ENCODE data around the gene ZNF385B. TPM values are rescaled to one million over a fixed set of nuclear protein-coding genes. Genes with fewer than 3 reads are reported as not detected.

ZNF385B gene
- total RNA-seq, 1 donor from 2014 or later, result 1.2 TPM

- DNase-seq (ENCODE audit: low read depth), result no peak
Observed at GRCh38 chr2:179686069-179686468, 175.3 kb downstream of the ZNF385B start.

DNA sequence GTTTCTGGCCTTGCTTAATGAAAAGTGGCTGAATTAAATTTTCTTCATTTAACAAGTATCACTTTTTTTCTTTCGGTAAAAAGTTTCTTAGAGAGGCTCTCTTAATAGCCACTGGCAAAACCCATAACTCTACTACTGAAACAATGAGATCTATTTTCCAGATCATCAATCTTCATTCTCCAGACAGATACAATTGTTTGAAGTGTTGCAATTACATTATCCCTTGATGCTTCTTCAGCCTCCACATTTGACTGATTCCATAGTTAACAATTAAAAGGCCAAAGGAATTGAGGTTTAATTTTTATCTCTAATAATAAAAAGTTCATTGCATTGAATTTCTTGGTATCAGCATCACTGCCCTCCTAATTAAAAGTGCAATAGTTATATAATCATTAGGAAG lies 176.3 kb downstream of the ZNF385B start:
- no peak for DNase-seq (ENCODE audit: low read depth)

GRCh38 chr2:179682756-179683155 lies 178.7 kb downstream of the ZNF385B start:
- no peak for DNase-seq (ENCODE audit: low read depth)

DNA sequence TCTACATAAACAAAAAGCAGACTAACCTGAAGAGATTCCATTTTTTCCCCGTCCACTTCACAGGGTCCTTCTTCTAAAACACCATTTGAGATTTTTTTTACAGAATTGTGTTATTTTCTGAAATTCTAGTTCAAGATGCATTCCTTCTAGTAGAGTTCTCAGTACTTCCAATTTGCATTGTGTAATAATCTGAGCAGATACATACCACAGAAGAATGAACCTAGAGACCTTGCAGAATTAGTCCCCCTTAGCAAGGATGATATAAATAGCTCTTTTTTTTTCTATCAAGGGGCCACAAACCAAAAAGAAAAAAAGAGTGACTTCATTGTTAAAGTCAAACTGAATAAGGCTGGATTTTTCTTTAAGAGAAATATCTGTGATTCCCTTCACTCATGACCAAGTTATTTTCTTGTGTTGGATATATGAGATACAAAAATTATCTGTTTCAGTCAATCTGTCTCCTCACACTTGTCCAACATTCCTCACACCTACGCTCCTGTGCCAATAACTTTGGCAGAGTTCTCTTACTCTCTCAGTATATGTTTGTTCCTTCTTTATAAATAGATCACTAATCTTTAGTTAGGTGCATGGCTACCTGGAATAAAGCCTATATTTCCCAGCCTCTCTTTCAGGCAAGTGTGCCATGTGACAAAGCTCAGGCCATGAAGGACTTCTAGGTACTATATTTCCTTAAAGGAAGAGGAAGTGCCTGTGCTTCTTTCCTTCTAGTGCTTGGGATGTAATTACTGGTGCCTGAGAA lies 183.5 kb downstream of the ZNF385B start:
- DNase-seq (ENCODE audit: low read depth), result no peak

DNA sequence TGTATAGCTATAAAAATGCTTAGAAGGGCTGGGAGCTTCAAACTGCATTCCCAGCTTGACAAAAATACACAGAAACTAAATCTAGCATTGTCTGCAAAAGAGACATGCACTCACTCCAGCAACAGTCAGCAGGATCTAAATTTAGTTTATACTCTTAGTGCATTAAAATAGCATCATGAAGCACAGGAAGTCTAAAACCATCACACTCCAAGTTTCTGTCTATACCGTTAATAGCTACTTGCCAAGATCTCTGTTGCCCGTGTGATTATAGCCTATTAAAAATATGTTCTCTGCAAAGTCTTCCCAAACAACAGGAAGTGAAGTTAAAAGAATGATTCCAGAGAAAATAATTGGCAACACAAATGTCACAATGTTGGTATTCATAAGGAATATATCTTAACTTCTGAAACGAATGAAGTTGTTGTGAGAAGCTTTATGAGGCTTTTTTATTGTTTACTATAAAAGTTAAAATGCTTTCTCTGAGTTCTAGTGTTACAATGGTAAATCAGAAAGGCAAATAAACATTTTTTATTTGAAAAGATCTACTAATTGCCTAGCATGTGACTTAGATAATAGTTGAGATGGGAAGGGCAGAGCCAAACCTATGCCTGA lies 184.2 kb downstream of the ZNF385B start:
- peak; percentile 54 for DNase-seq (ENCODE audit: low read depth)

GRCh38 chr2:179675435-179675834 lies 186.0 kb downstream of the ZNF385B start:
- DNase-seq (ENCODE audit: low read depth), result no peak

- no peak for DNase-seq (ENCODE audit: low read depth)
Observed at GRCh38 chr2:179671043-179671981, 190.1 kb downstream of the ZNF385B start.

GRCh38 chr2:179669196-179669595 lies 192.2 kb downstream of the ZNF385B start:
- no peak for DNase-seq (ENCODE audit: low read depth)

DNA sequence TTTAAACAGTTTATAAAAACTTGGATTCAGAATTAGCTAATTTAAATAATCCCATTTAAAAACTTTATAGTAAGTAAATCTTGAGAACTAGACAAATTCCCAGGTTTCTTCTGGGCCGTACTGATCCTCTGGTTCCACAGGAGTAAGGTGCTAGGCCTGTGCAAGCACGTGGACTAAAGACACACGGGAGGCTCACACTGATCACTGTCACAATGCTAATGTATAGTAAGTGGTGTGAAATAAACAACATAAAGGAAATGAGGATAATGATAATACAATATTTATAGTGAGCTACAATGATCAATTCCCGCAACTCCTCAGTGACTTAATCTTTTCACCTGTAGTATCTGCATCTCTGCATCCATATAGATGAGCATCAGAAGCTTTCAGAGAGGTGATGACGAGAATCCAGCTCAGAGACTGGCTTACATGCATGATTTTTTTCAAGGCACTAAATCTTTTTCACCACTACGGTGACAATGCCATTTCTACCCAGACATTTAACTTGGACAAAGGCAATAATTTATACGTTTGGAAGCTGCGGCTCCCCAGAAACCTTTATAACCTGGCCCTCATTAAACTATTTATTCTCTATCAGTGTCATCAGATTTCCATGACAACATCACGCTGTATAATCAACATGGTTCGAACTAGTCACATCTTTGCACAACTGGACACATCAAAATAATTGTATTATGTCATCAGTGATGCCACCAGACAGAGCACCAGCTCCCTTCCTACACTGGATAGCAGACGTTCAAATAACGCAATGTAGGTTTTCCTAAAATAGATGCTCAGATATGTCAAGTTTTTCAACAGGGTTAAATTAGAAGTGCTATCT lies 196.2 kb downstream of the ZNF385B start:
- DNase-seq (ENCODE audit: low read depth), result no peak

DNA sequence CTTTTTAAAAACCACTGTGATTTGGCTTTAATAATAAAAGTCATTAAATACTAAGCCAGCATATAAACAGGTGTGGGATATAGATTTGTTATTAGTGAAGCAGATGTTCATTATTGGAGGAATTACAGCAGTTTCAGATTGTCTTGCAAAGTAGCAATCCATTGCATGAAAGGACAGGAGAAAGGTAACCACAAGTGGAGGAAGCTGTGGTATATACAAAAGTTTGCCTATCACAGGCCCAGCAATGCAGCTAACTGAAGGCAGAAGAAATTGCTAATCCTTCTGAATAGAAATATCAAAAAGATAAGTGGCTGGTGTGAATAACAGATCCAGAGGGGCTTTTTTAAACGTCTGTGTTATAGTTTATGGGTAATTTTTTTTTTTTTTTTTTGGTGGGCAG lies 199.4 kb downstream of the ZNF385B start:
- no peak for DNase-seq (ENCODE audit: low read depth)

DNA sequence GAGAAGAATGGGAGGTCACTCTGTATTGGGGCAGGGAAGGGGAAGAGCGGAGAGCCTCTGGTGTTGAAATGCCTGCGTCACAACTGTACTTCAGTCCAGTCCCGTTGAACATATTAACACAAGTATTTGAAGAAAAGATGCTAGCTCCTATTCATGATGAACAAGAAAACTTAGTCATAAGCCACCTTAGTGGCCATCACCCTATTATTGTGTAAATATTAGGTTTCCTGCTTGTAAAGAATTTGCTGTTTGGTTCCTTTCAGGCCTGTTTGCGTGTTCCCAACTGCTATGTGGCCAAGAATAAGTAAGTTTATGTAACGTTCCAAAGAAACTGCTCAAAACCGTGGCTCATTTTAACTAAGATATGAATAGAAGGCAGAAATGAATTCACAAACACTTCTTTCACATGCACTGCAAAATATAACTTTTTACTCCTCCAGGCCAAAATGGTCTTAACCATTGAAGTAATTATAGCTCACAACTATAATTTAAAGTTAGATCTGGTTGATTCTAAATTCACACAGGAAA lies 204.3 kb downstream of the ZNF385B start:
- DNase-seq (ENCODE audit: low read depth), result no peak

- peak; percentile 20 for DNase-seq (ENCODE audit: low read depth)
Observed at GRCh38 chr2:179655627-179656026, 205.8 kb downstream of the ZNF385B start.

DNA sequence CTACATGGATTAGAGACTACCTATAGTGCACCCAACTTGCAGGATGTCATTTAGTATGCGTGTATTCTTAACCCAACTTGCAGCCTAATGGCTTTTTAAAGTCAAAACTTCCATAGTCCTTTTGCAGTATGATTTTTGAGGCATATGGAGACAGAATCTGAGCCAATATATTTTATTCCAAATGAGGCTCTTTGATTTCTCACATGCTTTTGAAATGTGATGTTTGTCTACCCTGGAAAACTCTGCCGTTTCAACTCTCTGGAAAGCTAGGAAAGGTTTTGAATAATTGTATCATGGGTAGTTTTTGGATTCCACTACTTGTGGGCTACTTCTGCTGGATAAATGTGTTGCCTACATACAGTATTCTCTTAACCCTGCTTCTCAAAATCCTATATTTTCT lies 206.6 kb downstream of the ZNF385B start:
- DNase-seq (ENCODE audit: low read depth), result no peak

DNA sequence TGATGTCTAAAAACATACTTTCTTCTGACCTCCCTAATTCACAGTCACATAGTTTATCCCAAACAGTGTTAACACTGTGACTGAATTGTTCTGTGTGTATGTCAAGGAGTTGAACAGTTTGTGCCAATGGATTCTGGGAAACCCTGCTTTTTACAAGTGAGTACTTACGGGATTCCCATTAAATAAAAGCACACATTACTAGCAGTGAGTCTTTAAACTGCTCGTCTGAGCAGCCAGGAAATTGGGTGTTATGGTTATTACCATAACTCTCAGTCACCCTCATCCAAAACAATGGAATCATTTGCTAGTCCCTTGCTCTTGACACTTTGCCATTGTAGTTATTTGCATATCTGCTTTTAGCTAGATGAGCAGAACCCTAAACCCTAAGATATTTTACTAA lies 209.1 kb downstream of the ZNF385B start:
- no peak for DNase-seq (ENCODE audit: low read depth)

GRCh38 chr2:179650420-179650819 lies 211.0 kb downstream of the ZNF385B start:
- no peak for DNase-seq (ENCODE audit: low read depth)

DNA sequence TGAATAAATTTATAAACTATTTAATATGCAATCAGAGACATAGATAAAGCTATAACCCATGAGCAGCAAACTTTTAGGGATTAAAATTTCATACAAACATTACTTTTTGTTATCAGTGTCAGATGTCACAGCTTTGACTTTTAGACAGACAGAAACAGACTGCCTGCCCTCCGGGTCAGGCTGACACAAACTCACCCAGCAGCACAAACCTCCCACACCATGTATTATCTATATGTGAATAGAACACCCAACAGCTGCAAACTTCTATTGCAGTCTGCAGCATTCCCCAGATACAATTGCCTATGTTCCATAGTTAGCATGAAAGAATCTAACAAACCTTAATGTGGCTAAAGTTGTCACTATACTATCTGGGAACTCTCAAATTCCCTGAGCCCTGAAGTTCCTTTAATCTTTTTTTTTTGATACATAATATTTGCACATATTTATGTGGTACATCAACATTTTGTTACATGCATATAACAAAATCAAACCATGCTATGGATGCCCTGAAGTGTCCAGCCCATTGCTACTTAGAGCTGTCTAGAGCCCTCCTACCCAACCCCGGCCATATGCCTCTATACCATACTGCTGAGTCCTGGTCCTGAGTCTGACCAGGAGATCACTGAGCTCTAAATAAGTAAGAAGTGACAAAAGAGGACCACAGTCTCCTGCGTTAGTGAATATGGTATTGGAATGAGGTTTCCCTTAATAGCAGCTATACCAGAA lies 214.4 kb downstream of the ZNF385B start:
- no peak for DNase-seq (ENCODE audit: low read depth)

DNA sequence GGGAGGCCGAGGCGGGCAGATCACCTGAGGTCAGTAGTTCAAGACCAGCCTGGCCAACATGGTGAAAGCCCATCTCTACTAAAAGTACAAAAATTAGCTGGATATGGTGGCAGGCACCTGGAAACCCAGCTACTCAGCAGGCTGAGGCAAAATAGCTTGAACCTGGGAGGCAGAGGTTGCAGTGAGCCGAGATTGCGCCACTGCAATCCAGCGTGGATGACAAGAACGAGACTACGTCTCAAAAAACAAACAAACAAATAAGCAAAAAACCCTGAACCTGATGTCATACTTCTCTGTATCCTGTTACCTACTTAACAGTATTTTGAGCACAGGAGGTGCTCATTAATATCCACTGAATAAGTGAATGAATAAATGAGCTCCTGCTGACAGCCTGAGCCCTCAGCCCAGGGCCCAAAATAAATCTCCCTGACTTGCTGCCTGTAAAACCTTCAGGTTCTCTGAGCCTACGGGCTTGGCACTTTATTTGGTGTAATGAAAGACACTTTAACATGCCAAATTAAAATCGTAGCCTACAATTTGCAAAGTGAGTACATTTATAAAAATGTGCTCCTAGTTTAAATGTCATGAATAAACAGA lies 215.1 kb downstream of the ZNF385B start:
- no peak for DNase-seq (ENCODE audit: low read depth)

DNA sequence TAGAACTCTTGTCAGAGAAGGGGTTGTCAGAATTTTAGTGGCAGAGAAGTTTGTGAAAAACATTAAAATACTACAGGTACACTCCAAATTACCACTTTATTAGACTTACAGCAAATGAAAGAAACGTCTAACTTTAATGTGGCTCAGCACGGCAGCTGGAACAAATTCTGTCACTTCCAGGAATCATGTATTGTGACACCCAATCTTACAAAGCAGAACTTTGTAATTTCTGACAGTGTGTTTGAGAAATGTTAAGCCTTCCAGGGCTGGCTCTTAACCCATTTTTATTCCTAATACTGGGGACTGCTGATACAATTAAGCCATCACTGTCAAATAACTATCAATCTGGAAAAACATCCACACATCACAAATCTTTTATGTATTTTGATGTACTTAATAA lies 216.4 kb downstream of the ZNF385B start:
- DNase-seq (ENCODE audit: low read depth), result no peak

GRCh38 chr2:179642462-179642861 lies 218.9 kb downstream of the ZNF385B start:
- DNase-seq (ENCODE audit: low read depth), result no peak

GRCh38 chr2:179636995-179637394 lies 224.4 kb downstream of the ZNF385B start:
- DNase-seq (ENCODE audit: low read depth), result peak; percentile 59

All from myocyte (in vitro differentiated cells).